GM19328 (cell line): ENCODE results near the gene EPHX1.
"Not testable (repeated sequence)": the region's sequence is repeated elsewhere in the genome, so short reads cannot be mapped to it uniquely, and the experiment has no call there.

Experiments
- ATAC-seq: cut with Tn5 transposase; IDR thresholded peaks from one replicate; pipeline ENCODE4 v1.9.1; 2021; ENCODE audit warnings: mild to moderate bottlenecking, moderate library complexity; ENCODE audit not compliant: unreplicated experiment

EPHX1 gene

DNA sequence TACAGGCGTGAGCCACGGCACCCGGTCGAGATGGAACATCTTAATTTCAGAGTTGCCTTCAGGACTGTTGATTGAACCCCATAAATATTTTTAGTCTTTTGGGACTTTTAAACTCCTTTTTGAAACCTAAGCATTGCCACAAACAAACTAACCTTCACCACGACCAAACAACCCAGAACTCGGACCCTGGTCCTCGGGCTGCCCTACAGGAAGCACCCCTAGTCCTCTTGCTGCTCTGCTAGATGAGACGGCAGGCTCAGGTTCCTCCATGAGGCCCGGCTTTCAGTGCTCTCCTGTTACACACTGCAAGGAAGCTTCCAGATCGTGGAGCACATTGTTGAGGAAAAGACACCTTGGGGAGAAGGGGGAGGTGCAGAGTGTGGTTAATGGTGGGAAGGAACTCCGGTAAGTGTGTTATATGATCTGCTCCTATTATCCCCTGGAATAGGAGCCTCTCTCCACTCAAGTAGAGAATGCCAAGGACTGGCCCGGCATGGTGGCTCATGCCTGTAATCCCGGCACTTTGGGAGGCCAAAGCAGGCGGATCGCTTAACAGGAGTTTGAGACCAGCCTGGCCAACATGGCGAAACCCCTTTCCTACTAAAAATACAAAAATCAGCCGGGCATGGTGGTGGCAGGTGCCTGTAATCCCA lies 5.7 kb downstream of the EPHX1 start:
- no peak for ATAC-seq

DNA sequence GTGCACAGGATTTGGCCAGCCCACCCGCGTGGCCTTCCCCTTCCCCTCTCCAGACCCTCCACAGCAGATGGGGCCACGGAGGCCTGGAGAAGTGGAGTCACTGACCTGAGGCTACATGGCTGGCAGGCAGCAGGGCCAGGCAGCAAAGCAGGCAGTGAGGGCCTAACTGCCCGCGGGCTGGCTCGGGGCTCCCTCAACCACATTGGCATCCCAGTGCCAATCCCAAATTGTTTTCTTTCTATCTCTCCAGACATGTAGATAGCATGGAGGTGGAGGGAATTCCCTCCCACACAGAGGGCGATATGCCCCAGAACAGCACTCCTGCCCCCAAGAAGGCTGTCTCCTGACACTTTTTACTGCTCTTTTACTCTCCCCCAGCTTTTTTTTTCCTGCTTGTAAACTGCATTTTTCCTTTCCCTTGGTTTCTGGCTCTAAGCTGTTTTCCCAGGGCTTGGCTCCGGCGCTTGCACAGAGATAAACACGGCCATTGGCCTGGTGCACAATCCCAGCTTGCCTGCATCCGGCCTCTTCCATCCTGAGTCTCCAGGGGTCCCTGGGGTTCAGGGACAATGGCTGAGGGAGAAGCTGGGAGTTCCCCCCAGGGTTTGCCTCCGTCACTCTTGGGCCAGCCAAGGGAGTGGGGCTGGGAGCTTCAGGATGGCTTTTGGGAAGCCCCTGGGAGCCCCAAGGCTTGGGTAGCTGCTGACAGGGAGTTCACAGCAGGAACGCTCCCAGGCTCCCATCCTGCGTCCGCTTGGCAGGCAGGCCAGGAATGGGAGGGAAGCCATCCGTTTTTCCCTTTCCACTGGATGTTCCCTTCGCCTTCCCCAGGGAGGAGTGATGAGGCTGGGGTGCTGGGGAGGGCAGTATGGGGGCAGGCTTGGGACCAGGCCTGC lies 7.0 kb downstream of the EPHX1 start:
- no peak for ATAC-seq

DNA sequence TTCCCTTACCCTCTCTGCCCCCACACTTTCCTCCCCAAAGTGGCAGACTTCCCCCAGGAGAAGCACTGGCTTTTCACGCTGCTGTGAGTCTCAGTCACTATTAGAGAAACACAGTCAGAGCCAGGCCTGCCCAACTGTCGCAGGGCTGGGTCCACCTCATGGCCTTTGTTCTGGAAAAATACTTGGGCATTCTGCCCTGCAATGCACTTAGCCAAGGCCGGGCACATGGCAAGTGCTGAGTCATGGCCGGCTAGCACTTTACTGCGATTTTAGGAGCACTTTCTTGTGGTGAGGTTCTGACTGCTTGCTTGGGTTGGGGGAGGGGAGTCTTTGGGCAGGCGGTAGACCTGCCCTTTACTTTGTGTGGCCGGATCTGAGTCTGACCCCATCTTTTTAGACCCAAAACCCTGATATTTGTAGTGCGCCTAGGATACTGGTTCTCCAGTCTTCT lies 7.7 kb downstream of the EPHX1 start:
- ATAC-seq: no peak

DNA sequence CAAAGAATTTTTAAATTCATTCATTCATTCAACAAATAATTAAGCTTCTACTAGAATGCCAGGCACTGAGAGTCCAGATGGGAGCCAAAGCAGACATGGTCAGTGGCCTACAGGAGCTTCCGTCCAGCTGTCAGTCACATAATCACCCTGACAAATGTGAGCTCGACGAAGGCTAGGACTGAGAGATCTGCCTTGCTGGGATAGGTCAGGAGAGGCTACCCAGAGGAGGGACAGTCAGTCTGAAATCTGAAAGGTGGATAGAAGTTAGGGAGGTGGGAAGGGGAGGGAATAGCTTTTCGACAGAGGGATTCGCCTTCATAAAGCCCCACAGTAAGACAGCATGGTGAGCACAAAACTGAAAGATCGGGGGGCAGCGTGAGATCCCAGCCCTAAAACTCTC lies 8.3 kb downstream of the EPHX1 start:
- ATAC-seq: no peak

- no peak for ATAC-seq
Measured at GRCh38 chr1:225819346-225820192, 9.6 kb downstream of the EPHX1 start.

- ATAC-seq: no peak
Measured at GRCh38 chr1:225820522-225821120, 10.7 kb downstream of the EPHX1 start.

GRCh38 chr1:225822655-225823403 lies 12.9 kb downstream of the EPHX1 start:
- ATAC-seq: no peak

- no peak for ATAC-seq
Measured at GRCh38 chr1:225823811-225824261, 13.9 kb downstream of the EPHX1 start.

DNA sequence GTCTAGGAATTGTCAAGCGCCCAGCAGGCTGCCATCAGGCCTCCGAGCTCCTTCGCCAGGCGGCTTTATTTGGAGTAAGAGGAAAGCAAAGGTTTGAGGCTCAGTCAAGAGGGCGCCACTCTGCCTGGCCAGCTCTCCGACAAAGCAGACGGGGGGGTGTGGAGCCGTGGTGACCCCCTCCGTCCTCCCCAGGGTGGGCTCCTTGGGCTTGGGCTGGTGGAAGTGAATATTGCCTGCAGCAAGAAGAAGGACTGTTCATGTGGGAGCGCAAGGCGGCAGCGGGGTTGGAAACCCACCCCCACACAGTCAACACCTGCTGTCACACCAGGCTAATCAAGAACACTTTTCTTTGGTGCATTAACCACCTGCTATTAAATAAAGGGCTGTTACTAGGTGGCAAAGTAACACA lies 14.6 kb downstream of the EPHX1 start:
- no peak for ATAC-seq

- ATAC-seq: no peak
Measured at GRCh38 chr1:225825078-225825477, 15.2 kb downstream of the EPHX1 start.

GRCh38 chr1:225825607-225826007 lies 15.7 kb downstream of the EPHX1 start:
- ATAC-seq: no peak

DNA sequence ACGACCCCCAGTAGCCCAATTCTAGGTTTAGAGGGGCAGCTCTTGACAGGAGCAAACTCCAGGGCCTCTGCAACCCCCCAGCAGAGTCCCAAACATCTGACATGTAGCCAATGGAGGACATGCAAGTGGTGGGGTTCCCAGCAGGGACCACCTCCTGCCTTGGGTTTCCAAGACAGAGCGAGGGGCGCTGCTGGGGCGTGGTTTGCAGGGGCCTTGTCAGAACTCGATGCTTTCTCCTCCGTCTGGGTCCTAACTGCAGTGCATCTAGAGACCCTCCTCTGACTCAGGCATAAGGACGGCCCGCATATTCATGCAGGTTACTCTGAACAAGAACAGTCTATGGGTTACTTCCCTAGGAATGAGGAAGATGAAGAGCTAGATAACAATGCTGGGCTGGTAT lies 17.2 kb downstream of the EPHX1 start:
- no peak for ATAC-seq

- no peak for ATAC-seq
Measured at GRCh38 chr1:225828706-225829345, 18.9 kb downstream of the EPHX1 start.

DNA sequence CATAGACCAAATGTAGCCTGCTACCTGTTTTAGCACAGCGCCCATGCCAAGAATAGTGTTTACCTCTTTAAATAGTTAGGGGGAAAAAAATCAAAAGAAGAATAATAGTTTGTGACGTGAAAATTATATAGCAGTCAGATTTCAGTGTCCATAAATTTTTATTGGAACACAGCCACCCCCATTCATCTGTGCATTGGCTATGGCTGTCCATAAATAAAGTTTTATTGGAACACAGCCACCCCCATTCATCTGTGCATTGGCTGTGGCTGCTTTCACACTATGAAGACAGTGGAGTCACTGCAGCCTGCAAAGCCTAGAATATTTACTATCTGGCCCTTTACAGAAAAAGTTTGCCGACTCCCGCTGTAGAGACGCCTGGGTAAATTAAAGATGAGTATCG lies 20.9 kb downstream of the EPHX1 start:
- ATAC-seq: no peak

DNA sequence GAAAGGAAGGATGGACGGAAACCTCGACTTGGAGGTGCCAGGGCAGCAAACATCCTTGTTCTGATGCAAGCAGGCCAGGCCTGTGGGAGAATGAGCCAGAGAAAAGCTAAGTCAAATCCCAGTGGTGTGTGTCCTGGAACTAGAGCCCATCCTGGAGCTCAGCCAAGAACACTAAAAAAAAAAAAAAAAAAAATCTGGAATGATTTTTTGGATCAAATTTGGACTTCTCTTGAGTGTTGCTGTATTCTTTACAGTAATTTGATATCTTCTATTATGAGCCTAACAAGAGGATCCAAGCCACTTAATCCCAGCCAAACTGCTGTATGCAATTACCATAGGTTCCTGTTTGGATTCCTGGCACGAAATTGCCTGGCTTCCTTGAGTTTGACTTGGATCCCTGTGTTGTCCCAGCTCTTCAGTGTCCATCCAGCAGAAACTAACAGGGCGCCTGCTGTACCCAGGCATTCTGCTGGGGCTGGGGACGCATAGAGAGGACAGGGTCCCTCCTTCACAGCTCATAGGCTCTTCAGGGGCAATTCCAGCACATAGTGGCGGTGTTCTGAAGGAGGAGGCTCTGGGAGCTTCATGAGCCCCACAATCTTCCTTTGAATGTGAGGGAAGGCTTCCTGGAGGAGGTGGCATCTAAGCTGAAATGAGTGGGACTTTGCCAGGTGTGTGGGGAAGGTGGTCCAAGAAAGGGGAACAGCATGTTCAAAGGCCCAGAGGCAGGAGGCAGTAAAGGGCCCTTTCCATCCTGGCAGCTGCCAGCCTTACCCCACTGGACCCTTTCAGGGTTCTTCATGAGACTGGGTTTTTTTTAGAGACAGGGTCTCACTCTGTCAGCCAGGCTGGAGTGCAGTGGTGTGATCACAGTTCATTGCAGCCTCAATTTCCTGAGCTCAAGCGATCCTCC lies 24.7 kb downstream of the EPHX1 start:
- no peak for ATAC-seq

- ATAC-seq: no peak
Measured at GRCh38 chr1:225835856-225836255, 25.9 kb downstream of the EPHX1 start.

DNA sequence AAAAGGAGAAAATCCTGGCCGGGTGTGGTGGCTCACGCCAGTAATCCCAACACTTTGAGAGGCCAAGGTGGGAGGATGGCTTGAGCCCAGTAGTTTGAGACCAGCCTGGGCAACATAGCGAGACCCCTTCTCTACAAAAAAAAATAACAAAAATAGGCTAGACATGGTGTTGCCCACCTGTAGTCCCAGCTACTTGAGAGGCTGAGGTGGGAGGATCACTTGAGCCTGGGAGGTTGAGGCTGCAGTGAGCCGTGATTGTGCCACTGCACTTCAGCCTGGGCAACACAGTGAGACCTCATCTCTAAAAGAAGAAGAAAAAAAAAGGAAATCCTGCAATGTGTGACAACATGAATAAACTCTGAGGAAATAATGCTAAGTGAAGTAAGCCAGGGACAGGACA lies 26.4 kb downstream of the EPHX1 start:
- ATAC-seq: not testable (repeated sequence)

DNA sequence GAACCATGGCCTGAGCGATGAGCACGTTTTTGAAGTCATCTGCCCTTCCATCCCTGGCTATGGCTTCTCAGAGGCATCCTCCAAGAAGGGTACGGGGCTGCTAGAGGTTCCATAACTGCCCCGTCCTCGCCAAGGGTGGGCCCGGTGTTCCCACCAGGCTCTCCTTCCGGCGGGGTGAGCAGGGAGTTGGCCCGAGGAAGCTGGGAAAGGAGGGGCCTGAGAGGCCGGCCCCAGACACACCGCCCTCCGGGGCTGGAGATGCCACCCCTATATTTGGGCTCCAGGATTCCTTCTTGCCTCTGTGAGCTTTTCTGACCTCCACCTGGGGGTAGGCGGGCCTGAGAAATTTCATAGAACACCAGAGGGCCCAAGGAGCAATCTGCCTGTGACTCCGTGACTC lies 28.9 kb downstream of the EPHX1 start:
- ATAC-seq: no peak

GRCh38 chr1:225840223-225840610 lies 30.3 kb downstream of the EPHX1 start:
- no peak for ATAC-seq
